ENCODE data around the gene ADGRG6. TPM values are rescaled to one million over a fixed set of nuclear protein-coding genes. Genes with fewer than 3 reads are reported as not detected.

ADGRG6 gene
- total and polyA plus RNA-seq, 2 experiments from 2014 or later, result 0.38 to 1.5 TPM

GRCh38 chr6:142336787-142337186 is 35.0 kb downstream of the ADGRG6 start:
- Histone ChIP-seq H3K4me3 (no peak overlapping the region), H3K9me3 (ENCODE audit: low read depth) (no peaks in the 10 kb centered on the region), H2AFZ (no peak overlapping the region), H3K36me3 (ENCODE audit: low read depth) (no peaks in the 10 kb centered on the region), H3K4me1 (ENCODE audit: insufficient read depth) (no peaks in the 10 kb centered on the region), H3K27me3 (replicated peaks; ENCODE audit: insufficient read depth) (no peaks in the 10 kb centered on the region), H3K9me2 (ENCODE audit: insufficient read depth) (no peaks in the 10 kb centered on the region), H3K79me2 (ENCODE audit: insufficient read depth) (no peaks in the 10 kb centered on the region), H3K4me2 (ENCODE audit: unreplicated experiment) (no peak overlapping the region), H3K27ac (no peak overlapping the region), H3K9ac (no peak overlapping the region), H3F3A (ENCODE audit: insufficient read depth) (no peaks in the 10 kb centered on the region), H4K20me1 (ENCODE audit: insufficient read depth) (no peaks in the 10 kb centered on the region)
- in situ Hi-C loops (cut with MboI), result no loop called here
- DNase-seq, result no peak
- 69 to 71% methylated on average over 3 of the region's 3 CpGs for WGBS, 2 experiments (ENCODE audit: low coverage in 1 of 2, low lambda C conversion rate in 2 of 2, missing lambda C conversion rate in 2 of 2)
- TF ChIP-seq EZH2phosphoT487 (IDR thresholded peaks at IDR 0.05; ENCODE audit: insufficient read depth, low read depth), result no peak
- no peak for TF ChIP-seq EZH2 (IDR thresholded peaks at IDR 0.05; ENCODE audit: insufficient read depth, poor library complexity, severe bottlenecking)

GRCh38 chr6:142339113-142339512 is 37.3 kb downstream of the ADGRG6 start:
- no peak overlapping the region for H3K27ac ChIP-seq
- H4K20me1 ChIP-seq (ENCODE audit: insufficient read depth), result no peaks in the 10 kb centered on the region
- no peaks in the 10 kb centered on the region for H3K27me3 ChIP-seq (replicated peaks; ENCODE audit: insufficient read depth)
- no peaks in the 10 kb centered on the region for H3K36me3 ChIP-seq (ENCODE audit: low read depth)
- WGBS, 2 experiments (ENCODE audit: low coverage in 1 of 2, low lambda C conversion rate in 2 of 2, missing lambda C conversion rate in 2 of 2), result 64 to 72% methylated on average over 2 of the region's 2 CpGs
- H3K4me3 ChIP-seq, result no peak overlapping the region
- H3K79me2 ChIP-seq (ENCODE audit: insufficient read depth), result no peaks in the 10 kb centered on the region
- H3K9me2 ChIP-seq (ENCODE audit: insufficient read depth), result no peaks in the 10 kb centered on the region
- in situ Hi-C loops (cut with MboI), result no loop called here
- TF ChIP-seq EZH2 (IDR thresholded peaks at IDR 0.05; ENCODE audit: insufficient read depth, poor library complexity, severe bottlenecking), result no peak
- peaks cover 2% of the 10 kb centered on the region; the same call in 1 of the 2 replicates for H3K4me1 ChIP-seq (ENCODE audit: insufficient read depth)
- no peaks in the 10 kb centered on the region for H3F3A ChIP-seq (ENCODE audit: insufficient read depth)
- H3K9ac ChIP-seq, result no peak overlapping the region
- no peak for DNase-seq
- H2AFZ ChIP-seq, result no peak overlapping the region
- no peaks in the 10 kb centered on the region for H3K9me3 ChIP-seq (ENCODE audit: low read depth)
- H3K4me2 ChIP-seq (ENCODE audit: unreplicated experiment), result no peak overlapping the region

- H3K9me2 ChIP-seq (ENCODE audit: insufficient read depth), result no peaks in the 10 kb centered on the region
- DNase-seq, result no peak
- H3K36me3 ChIP-seq (ENCODE audit: low read depth), result no peaks in the 10 kb centered on the region
- no peaks in the 10 kb centered on the region for H4K20me1 ChIP-seq (ENCODE audit: insufficient read depth)
- 49 to 50% methylated on average over 1 of the region's 1 CpG for WGBS, 2 experiments (ENCODE audit: low coverage in 1 of 2, low lambda C conversion rate in 2 of 2, missing lambda C conversion rate in 2 of 2)
- no peaks in the 10 kb centered on the region for H3F3A ChIP-seq (ENCODE audit: insufficient read depth)
- in situ Hi-C loops (cut with MboI), result no loop called here
- H3K79me2 ChIP-seq (ENCODE audit: insufficient read depth), result no peaks in the 10 kb centered on the region
- no peak overlapping the region for H3K9ac ChIP-seq
- H2AFZ ChIP-seq, result no peak overlapping the region
- H3K27me3 ChIP-seq (replicated peaks; ENCODE audit: insufficient read depth), result no peaks in the 10 kb centered on the region
- no peak for TF ChIP-seq EZH2phosphoT487 (IDR thresholded peaks at IDR 0.05; ENCODE audit: insufficient read depth, low read depth)
- TF ChIP-seq EZH2 (IDR thresholded peaks at IDR 0.05; ENCODE audit: insufficient read depth, poor library complexity, severe bottlenecking), result no peak
- no peak overlapping the region for H3K4me3 ChIP-seq
- no peaks in the 10 kb centered on the region for H3K9me3 ChIP-seq (ENCODE audit: low read depth)
- no peak overlapping the region for H3K4me2 ChIP-seq (ENCODE audit: unreplicated experiment)
- peaks cover 2% of the 10 kb centered on the region; the same call in 1 of the 2 replicates for H3K4me1 ChIP-seq (ENCODE audit: insufficient read depth)
- H3K27ac ChIP-seq, result no peak overlapping the region
Observed at GRCh38 chr6:142339968-142340658, 38.3 kb downstream of the ADGRG6 start.

- DNase-seq, result no peak
- in situ Hi-C loops (cut with MboI), result no loop called here
- Histone ChIP-seq H3F3A (ENCODE audit: insufficient read depth) (no peaks in the 10 kb centered on the region), H3K79me2 (ENCODE audit: insufficient read depth) (no peaks in the 10 kb centered on the region), H3K27me3 (replicated peaks; ENCODE audit: insufficient read depth) (no peaks in the 10 kb centered on the region), H3K4me1 (ENCODE audit: insufficient read depth) (peaks cover 2% of the 10 kb centered on the region; the same call in 1 of the 2 replicates), H3K9me3 (ENCODE audit: low read depth) (no peaks in the 10 kb centered on the region), H3K9ac (no peak overlapping the region), H3K27ac (no peak overlapping the region), H3K4me2 (ENCODE audit: unreplicated experiment) (no peak overlapping the region), H3K4me3 (no peak overlapping the region), H2AFZ (no peak overlapping the region), H4K20me1 (ENCODE audit: insufficient read depth) (no peaks in the 10 kb centered on the region), H3K36me3 (ENCODE audit: low read depth) (no peaks in the 10 kb centered on the region), H3K9me2 (ENCODE audit: insufficient read depth) (no peaks in the 10 kb centered on the region)
- WGBS, 2 experiments (ENCODE audit: low coverage in 1 of 2, low lambda C conversion rate in 2 of 2, missing lambda C conversion rate in 2 of 2), result 73 to 77% methylated on average over 2 of the region's 2 CpGs
- TF ChIP-seq EZH2phosphoT487 (IDR thresholded peaks at IDR 0.05; ENCODE audit: insufficient read depth, low read depth) (no peak), EZH2 (IDR thresholded peaks at IDR 0.05; ENCODE audit: insufficient read depth, poor library complexity, severe bottlenecking) (no peak)
Observed at GRCh38 chr6:142341855-142342330, 40.1 kb downstream of the ADGRG6 start.
